HTR-8/SVneo (cell line): ENCODE data around the gene HID1.

ENCODE experiments used
- DNase-seq: peaks from one replicate; pipeline ENCODE4 v3.0.0; 2011; ENCODE audit warnings: low spot score, mixed read lengths; ENCODE audit not compliant: insufficient read length
- FAIRE-seq: peaks from 2 replicates; lab custom pipeline; 2011; peaks lifted over from hg19 to GRCh38; lab: Jason Lieb, UNC

Gene HID1

GRCh38 chr17:74952431-74953133 lies 20.0 kb downstream of the HID1 start:
- no peak for FAIRE-seq
- DNase-seq = no peak

GRCh38 chr17:74951680-74952421 lies 20.7 kb downstream of the HID1 start:
- FAIRE-seq = no peak
- no peak for DNase-seq

GRCh38 chr17:74951065-74951464 lies 21.5 kb downstream of the HID1 start:
- no peak for FAIRE-seq
- DNase-seq = no peak

GRCh38 chr17:74950207-74950606 lies 22.4 kb downstream of the HID1 start:
- peak; percentile 23 for FAIRE-seq
- DNase-seq = no peak

- DNase-seq (no peak), FAIRE-seq (no peak)
Measured at GRCh38 chr17:74949455-74950115, 23.0 kb downstream of the HID1 start.

GRCh38 chr17:74947041-74947754 lies 25.4 kb downstream of the HID1 start:
- peak; percentile 54 for FAIRE-seq
- DNase-seq = no peak

- DNase-seq (no peak), FAIRE-seq (no peak)
Measured at GRCh38 chr17:74946641-74947040, 25.9 kb downstream of the HID1 start.

GRCh38 chr17:74945543-74945942 lies 27.0 kb downstream of the HID1 start:
- FAIRE-seq (no peak), DNase-seq (no peak)

GRCh38 chr17:74943808-74944522 lies 28.6 kb downstream of the HID1 start:
- DNase-seq (no peak), FAIRE-seq (no peak)

GRCh38 chr17:74941128-74941725 lies 31.3 kb downstream of the HID1 start:
- FAIRE-seq (no peak), DNase-seq (no peak)

- DNase-seq = no peak
- FAIRE-seq = no peak
Measured at GRCh38 chr17:74939534-74939933, 33.0 kb downstream of the HID1 start.

GRCh38 chr17:74938194-74938950 lies 34.2 kb downstream of the HID1 start:
- FAIRE-seq = no peak
- no peak for DNase-seq

GRCh38 chr17:74937064-74938051 lies 35.2 kb downstream of the HID1 start:
- FAIRE-seq (no peak), DNase-seq (no peak)

GRCh38 chr17:74936470-74936799 lies 36.1 kb downstream of the HID1 start:
- no peak for DNase-seq
- FAIRE-seq = no peak

- no peak for DNase-seq
Measured at GRCh38 chr17:74935585-74936469, 36.7 kb downstream of the HID1 start, which contains the start of gene OTOP3. Gene OTOP3 (plus strand): TSS chr17:74935898. CDS start chr17:74935922, 24 bp downstream.

GRCh38 chr17:74935048-74935447 lies 37.5 kb downstream of the HID1 start:
- FAIRE-seq (no peak), DNase-seq (no peak)

More at GRCh38 chr17:74935585-74936469, 36.7 kb downstream of the HID1 start, which contains the start of gene OTOP3:
- no peak for FAIRE-seq
